Thyroid gland (tissue), 4 donors: Measurements from ENCODE around the gene ATP6V0E2.

ENCODE experiments used
- POLR2A ChIP-seq, 2 donors: fragments of 450-650 bp; IDR thresholded peaks; one replicate each; pipeline ENCODE4 v1.6.1; 2017; ENCODE audit warnings: antibody characterized with exemption in 2 of 2, mild to moderate bottlenecking in 2 of 2, moderate library complexity in 1 of 2
- TF ChIP-seq, protein P1 (sequence below), 6 experiments: fragments of 200-600 bp in 3 of 6; fragments of 450-650 bp in 3 of 6; sonication (generic) in 3 of 6; IDR thresholded peaks; one replicate each; pipeline ENCODE4 v1.5.1; 2016 to 2019; ENCODE audit warnings: antibody characterized with exemption in 6 of 6, mild to moderate bottlenecking in 2 of 6, inconsistent platforms in 1 of 6, moderate library complexity in 1 of 6

DNA sequence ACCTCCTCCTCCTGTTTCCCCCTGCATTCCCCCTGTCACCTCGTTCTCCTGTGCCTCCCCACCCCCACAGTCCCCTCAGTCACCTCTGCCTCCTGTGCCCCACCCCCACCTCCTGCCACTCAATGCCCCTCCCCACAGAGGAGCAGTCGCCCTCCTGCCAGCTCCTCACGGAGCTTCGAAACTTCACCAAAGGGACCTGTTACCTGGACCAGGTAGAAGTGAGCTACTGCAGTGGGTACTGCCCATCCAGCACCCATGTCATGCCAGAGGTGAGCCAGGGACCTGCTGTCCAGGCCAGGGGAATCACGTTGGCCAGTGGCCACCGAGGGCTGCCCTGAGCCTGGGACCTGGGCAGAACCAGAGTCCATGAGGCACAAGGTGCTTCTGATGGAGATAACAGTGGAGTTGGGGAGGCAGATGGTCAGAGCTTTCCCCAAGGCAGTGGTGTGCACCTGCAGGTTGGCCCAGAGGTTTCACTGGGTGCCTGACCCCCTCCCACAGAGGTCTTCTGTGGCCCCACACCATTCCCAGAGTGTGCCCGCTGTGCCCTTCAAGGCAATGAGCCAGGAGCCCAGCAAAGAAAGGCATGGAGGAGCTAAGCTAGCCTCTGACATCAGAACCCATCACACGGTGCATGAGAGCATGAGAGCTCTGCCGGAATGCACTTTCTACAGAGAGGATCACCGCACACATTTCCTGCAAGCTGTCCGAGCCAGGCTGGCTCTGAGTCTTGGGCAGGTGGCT is 42.6 kb upstream of the ATP6V0E2 start:
- TF ChIP-seq, protein P1, sequence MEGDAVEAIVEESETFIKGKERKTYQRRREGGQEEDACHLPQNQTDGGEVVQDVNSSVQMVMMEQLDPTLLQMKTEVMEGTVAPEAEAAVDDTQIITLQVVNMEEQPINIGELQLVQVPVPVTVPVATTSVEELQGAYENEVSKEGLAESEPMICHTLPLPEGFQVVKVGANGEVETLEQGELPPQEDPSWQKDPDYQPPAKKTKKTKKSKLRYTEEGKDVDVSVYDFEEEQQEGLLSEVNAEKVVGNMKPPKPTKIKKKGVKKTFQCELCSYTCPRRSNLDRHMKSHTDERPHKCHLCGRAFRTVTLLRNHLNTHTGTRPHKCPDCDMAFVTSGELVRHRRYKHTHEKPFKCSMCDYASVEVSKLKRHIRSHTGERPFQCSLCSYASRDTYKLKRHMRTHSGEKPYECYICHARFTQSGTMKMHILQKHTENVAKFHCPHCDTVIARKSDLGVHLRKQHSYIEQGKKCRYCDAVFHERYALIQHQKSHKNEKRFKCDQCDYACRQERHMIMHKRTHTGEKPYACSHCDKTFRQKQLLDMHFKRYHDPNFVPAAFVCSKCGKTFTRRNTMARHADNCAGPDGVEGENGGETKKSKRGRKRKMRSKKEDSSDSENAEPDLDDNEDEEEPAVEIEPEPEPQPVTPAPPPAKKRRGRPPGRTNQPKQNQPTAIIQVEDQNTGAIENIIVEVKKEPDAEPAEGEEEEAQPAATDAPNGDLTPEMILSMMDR (IDR thresholded peaks at IDR 0.05) = no peak
- TF ChIP-seq POLR2A (IDR thresholded peaks at IDR 0.05) = no peak
